GM19025 (cell line): ENCODE results near the gene EPN1.

Experiments
- ATAC-seq: cut with Tn5 transposase; IDR thresholded peaks from one replicate; pipeline ENCODE4 v1.9.1; 2021; ENCODE audit warnings: mild to moderate bottlenecking, low read depth, moderate library complexity; ENCODE audit not compliant: unreplicated experiment

The EPN1 gene

DNA sequence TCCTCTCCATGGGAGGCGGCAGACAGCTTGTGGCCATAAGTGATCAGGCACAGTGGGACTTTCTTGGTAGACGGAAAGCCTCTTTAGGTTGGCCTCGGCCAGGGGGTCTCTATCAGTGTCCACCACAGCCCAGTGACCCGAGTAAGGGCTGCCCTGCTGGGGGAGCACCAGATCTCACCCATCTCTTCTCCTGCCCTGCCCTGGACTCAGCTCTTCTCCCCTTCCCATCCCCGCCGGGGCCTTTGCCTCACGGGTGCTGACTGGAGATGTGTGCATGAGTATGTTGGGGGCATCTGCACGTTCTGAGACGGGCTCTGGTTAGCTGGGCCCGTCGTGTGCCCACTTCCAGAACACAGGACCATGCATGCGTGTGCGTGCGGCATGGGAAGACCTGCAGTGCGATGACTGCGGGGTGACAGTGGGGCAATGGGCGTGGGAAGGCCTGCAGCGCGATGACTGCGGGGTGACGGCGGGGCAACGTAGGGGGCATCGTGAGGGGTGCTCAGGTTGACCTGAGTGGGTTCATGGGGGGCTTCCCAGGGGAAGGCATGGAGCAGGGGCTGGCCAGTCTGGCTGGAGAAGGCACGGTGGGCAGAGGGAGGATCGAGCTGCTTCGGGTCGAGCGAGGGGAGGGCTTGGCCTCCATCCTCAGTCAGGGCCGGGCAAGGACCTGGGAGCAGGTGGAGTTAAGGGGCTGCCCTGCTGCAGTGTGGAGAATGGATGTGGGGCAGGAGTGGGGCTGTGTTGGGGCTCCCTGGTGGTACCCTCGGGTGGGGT lies 15.9 kb downstream of the EPN1 start:
- ATAC-seq = no peak

- ATAC-seq = no peak
Observed at GRCh38 chr19:55691561-55692481, 16.8 kb downstream of the EPN1 start.

GRCh38 chr19:55692681-55693081 lies 17.7 kb downstream of the EPN1 start:
- ATAC-seq = no peak

GRCh38 chr19:55693336-55693974 lies 18.4 kb downstream of the EPN1 start:
- no peak for ATAC-seq

DNA sequence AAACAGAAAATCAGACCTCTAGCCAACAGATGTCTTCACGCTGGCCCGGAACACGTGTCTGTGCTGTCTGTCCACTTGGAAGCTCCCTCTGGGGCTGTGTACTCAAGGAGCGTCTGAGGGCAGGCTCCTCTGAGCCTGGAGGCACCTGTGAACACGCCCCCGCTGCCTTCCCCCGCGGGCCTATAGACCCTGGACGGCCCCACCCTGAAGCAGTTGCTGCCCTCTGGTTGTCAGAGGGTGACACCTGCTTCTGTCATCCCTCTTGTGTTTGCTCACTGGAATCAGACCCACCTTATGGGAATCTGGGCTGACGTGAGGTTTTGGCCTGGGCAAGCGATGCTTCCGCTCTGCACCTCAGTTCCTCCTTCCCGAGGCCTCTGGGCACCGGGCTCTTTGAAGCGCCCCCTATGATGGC lies 19.2 kb downstream of the EPN1 start:
- no peak for ATAC-seq

DNA sequence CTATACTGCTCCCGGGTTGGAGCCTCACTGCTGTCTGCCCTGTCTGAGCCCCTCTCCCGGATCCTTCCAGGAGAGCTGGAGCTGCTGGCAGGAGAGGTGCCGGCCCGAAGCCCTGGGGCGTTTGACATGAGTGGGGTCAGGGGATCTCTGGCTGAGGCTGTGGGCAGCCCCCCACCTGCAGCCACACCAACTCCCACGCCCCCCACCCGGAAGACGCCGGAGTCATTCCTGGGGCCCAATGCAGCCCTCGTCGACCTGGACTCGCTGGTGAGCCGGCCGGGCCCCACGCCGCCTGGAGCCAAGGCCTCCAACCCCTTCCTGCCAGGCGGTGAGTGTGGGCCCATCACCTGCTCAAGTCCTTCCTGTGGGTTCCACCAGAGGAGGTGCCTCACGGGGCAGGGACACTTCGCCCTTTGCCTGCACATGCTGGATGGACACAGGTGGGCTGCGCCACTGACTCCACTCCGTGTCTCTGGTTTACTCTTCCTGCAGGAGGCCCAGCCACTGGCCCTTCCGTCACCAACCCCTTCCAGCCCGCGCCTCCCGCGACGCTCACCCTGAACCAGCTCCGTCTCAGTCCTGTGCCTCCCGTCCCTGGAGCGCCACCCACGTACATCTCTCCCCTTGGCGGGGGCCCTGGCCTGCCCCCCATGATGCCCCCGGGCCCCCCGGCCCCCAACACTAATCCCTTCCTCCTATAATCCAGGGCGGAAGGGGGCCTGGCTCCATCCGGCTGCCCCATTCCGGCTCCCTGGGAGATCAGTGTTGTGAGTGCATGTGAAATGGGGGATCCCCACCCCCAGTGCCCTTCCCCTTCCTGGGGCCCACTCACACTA lies 19.8 kb downstream of the EPN1 start:
- ATAC-seq = no peak

- no peak for ATAC-seq
Observed at GRCh38 chr19:55695511-55696290, 20.7 kb downstream of the EPN1 start.

- ATAC-seq = no peak
Observed at GRCh38 chr19:55696301-55697068, 21.5 kb downstream of the EPN1 start.

DNA sequence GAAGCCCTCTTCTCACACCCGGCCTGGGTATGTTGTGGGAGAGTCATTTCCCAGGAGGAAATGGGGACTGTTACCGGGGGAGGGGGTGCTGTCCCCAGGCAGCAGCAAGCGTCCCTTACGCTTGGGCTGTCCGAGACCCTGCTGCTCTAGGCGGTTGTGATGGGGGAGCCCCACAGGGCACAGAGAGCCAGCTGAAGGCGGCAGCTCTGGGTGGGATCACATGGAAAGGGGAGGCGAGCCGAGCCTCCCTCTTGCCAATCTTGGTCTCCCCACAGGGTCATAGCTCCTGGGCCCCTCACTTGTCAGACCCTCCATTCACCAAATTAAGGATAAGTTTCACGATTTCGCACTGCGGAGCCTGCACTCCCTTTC lies 22.0 kb downstream of the EPN1 start:
- ATAC-seq = no peak

GRCh38 chr19:55697698-55698097 lies 22.7 kb downstream of the EPN1 start:
- no peak for ATAC-seq

GRCh38 chr19:55698256-55698655 lies 23.2 kb downstream of the EPN1 start:
- no peak for ATAC-seq

DNA sequence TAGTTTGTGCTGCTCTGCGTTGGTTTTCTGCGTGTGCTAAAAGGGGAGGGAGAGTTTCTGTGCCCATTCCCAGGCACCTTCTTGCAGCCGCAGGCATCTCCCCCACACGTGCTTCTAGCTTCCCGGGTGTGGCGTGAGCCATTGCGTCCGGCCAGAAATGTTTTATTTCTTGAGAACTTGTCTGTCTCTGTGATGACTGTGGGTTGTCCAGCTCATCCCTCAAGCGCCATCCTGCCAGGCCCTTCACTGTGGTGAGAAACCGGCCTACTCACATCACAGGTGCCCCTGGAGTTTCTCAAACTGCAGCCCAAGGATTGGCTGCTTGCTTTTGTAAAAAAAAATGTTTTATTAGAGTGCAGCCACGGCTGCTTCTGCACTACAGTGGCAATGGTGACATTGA lies 24.2 kb downstream of the EPN1 start:
- ATAC-seq = no peak

- no peak for ATAC-seq
Observed at GRCh38 chr19:55700813-55701212, 25.8 kb downstream of the EPN1 start.

- no peak for ATAC-seq
Observed at GRCh38 chr19:55702131-55702627, 27.2 kb downstream of the EPN1 start.

- ATAC-seq = no peak
Observed at GRCh38 chr19:55703790-55704215, 28.8 kb downstream of the EPN1 start.

- no peak for ATAC-seq
Observed at GRCh38 chr19:55704494-55705245, 29.6 kb downstream of the EPN1 start.

DNA sequence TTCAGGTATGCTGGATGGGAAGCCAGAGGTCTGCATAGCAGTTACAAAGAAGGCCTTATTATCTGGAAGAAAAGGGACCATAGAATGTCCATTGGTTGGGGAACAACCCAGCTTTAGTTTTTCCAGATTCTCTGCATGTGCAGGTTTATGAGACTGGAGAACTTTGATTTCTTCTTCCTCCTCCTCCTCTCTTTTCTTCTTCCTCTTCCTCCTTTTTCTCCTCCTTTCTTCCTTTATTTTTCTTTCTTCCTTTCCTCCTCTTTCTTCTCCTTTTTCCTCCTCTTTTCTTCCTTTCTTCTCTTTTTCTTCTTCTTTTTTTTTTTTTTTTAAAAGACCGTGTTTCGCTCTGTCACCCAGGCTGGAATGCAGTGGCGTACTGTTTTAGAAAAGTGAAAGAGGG lies 30.9 kb downstream of the EPN1 start:
- no peak for ATAC-seq

DNA sequence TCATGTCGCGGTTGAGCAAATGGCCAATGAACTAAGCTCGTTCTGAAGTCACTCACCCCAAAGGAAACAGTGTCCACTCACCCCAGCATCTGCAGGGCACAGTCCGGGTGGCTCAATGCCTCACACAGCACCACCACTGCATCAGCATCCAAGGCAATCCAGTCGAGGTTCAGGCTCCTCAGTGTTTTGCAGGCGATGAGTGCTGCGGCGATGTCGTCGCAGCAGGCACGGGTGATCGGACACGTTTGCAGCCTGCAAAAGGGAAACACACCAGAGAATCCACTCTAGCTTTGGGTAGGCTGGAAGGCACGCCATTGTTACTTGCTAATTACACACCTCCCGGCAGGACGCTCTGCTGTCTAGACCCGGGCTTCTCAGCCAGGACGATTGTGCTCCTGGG lies 36.7 kb downstream of the EPN1 start:
- ATAC-seq = no peak
